M059J (cell line): ENCODE measurements around the gene HPS1. TPM values are rescaled to one million over a fixed set of nuclear protein-coding genes. Genes with fewer than 3 reads are reported as not detected.

Source experiments
- DNase-seq: peaks from one replicate; pipeline ENCODE4 v3.0.0-alpha.2; 2012; ENCODE audit warnings: low read depth
- total RNA-seq: library from RNA; depleted of rRNA; stranded (reverse); fragments of >200 nt; shearing (Covaris generic); gene quantifications from 2 replicates; pipeline ENCODE4 v1.2.3, GENCODE V29; 2014

The HPS1 gene
- total RNA-seq, 1 experiment from 2014 or later = 31.7 TPM

- no peak for DNase-seq
Observed at GRCh38 chr10:98411768-98412167, 35.0 kb downstream of the HPS1 start.

- no peak for DNase-seq
Observed at GRCh38 chr10:98411166-98411565, 35.6 kb downstream of the HPS1 start.

GRCh38 chr10:98410759-98411158, 36.0 kb downstream of the HPS1 start:
- no peak for DNase-seq

DNA sequence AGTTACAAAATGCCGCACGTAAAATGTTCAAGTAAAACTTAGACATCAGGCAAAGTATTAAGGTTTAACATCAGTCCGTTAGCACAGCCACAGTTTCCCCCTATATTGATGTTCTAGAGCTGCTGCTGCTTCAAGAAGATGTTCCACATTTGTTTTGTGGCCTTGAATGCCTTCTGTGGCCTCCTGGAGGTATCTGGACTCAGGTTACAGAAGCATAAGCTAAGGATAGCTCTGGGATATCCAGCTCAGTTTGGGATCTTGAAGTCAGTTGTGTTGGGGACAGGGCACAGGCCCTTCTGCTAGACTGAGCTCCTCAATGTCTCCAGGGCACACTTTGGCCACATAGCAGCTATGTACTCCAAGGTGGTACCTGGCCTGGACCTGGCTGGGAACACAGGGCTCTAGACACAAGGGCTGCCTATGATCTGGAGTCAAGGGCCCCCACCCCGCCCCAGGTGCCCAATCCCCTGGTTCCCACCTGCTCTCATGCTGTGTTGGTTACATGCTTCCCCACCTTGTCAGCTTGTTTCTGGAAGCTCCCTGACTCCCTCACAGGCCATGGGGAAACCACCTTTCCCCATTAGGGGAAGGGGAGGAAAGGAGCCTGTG, 36.5 kb downstream of the HPS1 start:
- DNase-seq = no peak

DNA sequence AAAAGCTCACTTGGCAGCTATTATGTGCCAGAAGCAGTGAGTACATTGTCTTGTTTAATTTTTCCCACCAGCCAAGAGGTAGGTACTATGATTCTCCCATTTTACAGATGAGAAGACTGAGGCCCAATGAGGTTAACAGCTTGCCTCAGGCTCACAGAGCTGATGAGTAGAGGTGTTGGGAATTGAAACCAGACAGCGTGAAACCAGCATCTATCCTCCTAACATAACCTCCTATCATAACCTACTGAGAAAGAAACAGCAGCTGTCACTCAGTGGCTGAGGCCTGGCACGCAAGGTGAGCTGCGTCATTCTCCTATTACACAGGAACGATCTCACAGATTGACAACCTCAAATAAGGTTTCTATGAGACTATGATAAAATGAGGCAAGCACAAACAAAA, 37.9 kb downstream of the HPS1 start:
- no peak for DNase-seq

DNA sequence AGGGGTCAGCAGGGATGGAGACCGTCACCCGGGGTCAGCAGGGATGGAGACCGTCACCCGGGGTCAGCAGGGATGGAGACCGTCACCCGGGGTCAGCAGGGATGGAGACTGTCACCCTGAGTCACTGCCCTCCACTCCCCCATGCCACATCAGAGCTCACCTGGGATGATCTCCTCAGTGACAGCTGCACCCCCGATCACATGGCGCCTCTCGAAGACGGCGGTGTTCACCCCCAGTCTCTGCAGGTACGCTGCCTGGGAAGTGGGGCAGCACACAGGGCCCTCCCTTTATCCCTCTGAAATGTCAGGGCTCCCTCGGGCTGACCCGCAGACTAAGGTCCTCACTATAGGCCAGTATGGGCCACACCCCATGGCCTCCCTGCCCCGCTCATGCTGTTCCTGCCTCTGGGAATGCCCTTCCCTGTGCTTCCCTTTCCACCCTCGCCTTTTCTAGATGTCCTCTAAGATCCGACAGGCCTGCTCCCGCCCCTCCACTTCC, 38.9 kb downstream of the HPS1 start:
- no peak for DNase-seq

DNA sequence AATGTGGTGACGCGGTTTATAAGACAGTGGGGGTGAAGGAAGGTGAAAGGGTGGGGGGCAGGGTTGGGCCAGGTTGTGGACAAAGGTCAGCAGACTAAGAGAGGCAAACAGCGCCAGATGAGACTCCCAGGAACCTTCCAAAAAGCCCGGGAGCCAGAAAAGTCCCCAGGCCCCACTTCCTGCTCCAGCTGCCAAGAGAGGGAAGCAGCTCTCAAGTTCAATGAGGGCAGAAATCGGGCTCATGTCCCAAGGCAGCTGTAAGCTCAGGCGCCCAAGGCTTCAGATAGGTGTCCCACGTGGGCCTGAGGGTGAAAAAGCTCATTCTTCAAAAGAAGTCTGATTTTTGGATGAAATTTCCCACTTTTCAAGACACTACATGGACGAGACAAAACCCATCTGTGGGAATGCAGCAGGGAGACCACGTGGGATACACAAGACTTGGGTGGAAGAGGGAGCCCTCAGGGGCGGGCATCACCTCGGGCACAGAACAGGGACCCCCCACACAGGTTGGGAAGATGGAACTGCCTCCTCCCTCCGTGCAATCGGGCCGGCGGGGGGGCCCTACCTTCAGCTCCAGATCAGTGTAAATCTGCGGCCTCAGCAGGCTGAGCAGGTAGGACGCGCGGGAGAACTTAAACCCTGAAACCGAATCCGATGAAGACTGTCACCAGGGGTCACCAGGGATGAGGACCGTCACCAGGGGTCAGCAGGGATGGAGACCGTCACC, 39.6 kb downstream of the HPS1 start:
- DNase-seq = no peak

- DNase-seq = no peak
Observed at GRCh38 chr10:98405422-98405821, 41.3 kb downstream of the HPS1 start.

- DNase-seq = peak; percentile 57
Observed at GRCh38 chr10:98404571-98405359, 42.0 kb downstream of the HPS1 start.

GRCh38 chr10:98403812-98404504, 42.8 kb downstream of the HPS1 start:
- DNase-seq = peak; percentile 45

GRCh38 chr10:98402931-98403718, 43.6 kb downstream of the HPS1 start:
- DNase-seq = no peak

- DNase-seq = no peak
Observed at GRCh38 chr10:98402478-98402877, 44.3 kb downstream of the HPS1 start.

GRCh38 chr10:98400482-98400881, 46.3 kb downstream of the HPS1 start:
- DNase-seq = no peak

DNA sequence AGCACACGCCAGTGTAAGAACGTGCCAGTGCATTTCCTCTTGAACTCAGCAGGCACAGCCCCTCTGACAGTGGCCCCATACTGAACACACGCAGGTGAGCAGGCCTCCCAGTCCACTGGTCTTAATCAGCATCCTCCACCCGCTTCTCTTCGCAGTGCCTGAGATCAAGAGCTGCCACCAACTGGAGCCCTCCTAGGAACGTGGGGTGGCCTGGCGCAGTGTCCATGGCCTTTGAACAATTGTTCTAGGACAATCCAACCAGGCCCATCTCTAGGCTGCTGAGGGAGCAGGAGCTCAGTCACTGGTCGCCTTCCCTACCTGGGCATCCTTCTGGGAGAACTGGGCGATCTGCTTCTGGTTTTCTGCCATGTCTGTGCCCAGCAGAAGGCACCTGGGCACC, 47.0 kb downstream of the HPS1 start:
- DNase-seq = no peak

- DNase-seq = no peak
Observed at GRCh38 chr10:98397089-98397600, 49.6 kb downstream of the HPS1 start.

- DNase-seq = no peak
Observed at GRCh38 chr10:98396096-98397063, 50.4 kb downstream of the HPS1 start.

DNA sequence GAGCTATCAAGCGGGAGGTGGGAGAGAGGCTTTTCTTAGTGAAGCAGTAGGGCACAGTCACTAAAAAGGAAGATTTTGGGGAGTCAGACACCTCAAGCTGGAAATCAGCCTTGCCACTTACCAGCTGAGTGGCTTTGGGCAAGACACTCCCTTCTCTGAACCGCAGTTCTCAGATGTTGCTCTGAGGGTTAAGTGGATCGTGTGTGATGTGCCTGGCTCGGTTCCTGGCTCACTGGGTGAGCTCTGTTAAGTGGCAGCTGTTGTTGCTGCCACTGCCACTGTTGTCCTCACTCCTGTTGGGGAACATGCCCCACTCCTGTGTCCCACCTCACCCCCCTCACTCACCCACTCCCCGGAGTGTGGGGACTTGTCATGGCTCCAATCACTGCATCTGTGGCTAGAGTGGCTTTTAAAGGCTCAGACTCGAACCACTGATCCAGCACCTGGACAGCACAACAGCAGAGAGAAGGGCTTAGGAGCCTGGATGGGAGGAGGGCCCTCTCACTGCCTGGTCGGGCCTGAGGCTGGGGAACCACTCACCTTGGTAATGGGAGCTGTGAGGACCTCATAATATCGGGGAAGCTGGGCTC, 51.8 kb downstream of the HPS1 start:
- DNase-seq = no peak

DNA sequence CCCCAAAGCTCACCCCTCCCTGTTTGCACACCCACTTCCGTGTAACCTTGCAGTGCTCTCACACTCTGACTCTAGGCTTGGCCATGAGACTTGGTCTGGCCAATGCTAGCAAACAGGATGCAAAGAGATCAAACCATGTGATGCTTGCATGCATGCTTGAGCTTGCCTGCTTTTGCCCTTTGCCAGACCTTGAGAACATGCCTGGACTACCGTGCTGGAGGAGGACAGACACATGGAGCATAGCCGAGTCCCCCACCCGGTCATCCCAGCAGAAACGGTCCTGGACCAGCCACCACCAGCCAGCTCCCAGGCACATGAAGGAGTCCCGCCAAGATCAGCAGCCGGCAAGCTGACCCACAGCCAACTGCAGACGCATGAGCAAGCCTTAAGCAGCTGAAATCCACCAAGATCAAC, 55.1 kb downstream of the HPS1 start:
- no peak for DNase-seq

GRCh38 chr10:98391065-98391464, 55.7 kb downstream of the HPS1 start:
- DNase-seq = no peak
